GM12878 (cell line): ENCODE results near the gene HUS1B. TPM values are rescaled to one million over a fixed set of nuclear protein-coding genes. Genes with fewer than 3 reads are reported as not detected.

ENCODE experiments used
- ATAC-seq: fragments of 200-7000 bp; cut with Tn5 transposase; 3 replicates; pipeline ENCODE4 v1.9.1; 2020; ENCODE audit warnings: mild to moderate bottlenecking, moderate library complexity
- BruUV-seq: library from RNA; stranded (reverse); fragments of 400-500 nt; replicated peaks from 2 replicates; lab custom pipeline; 2021; lab: Mats Ljungman, UMichigan
- CTCF ChIA-PET: fragments of 300-600 bp; sonication (Branson Sonifier 250); formaldehyde crosslinking; extraction: SDS; loops from one replicate; lab custom pipeline; 2021; ENCODE audit warnings: inconsistent platforms; lab: Yijun Ruan, JAX
- POLR2A ChIA-PET: fragments of 350-600 bp; formaldehyde crosslinking; extraction: SDS; loops from one replicate; lab custom pipeline; 2021; ENCODE audit warnings: inconsistent platforms; lab: Charles Lee
- RAD21 ChIA-PET: fragments of 300-600 bp; sonication (Branson Sonifier 250); formaldehyde crosslinking; loops from one replicate; lab custom pipeline; 2023; ENCODE audit warnings: antibody characterized with exemption; ENCODE audit not compliant: unreplicated experiment; lab: Charles Lee
- SMC1A ChIA-PET: fragments of 300-600 bp; sonication (Branson Sonifier 250); formaldehyde crosslinking; loops from one replicate; lab custom pipeline; 2023; ENCODE audit not compliant: unreplicated experiment, uncharacterized antibody; lab: Charles Lee
- DNase-seq: peaks from one replicate; pipeline ENCODE4 v3.0.0-alpha.2; 2011; ENCODE audit warnings: low read depth, low spot score
- FAIRE-seq: peaks from 3 replicates; lab custom pipeline; 2011; peaks lifted over from hg19 to GRCh38; lab: Jason Lieb, UNC
- H2AFZ ChIP-seq: 2 replicates; pipeline ENCODE4 v1.6.0; 2011; ENCODE audit warnings: low read depth, low read length, control low read depth; ENCODE audit not compliant: control insufficient read depth
- H3K27ac ChIP-seq: 2 replicates; pipeline ENCODE4 v1.5.1; 2011; ENCODE audit warnings: control low read depth; ENCODE audit not compliant: control insufficient read depth, insufficient read depth
- H3K27me3 ChIP-seq, 2 experiments: replicated peaks in 1 of 2; 2 replicates each; pipeline versions ENCODE4 v1.6.0 to v1.6.1; 2011; ENCODE audit warnings: low read length in 1 of 2; ENCODE audit not compliant: control insufficient read depth in 2 of 2, insufficient read depth in 2 of 2
- H3K36me3 ChIP-seq, 2 experiments: 2 replicates each; pipeline ENCODE4 v1.5.1; 2011; ENCODE audit warnings: low read length in 1 of 2; ENCODE audit not compliant: control insufficient read depth in 2 of 2, insufficient read depth in 2 of 2
- H3K4me1 ChIP-seq: 2 replicates; pipeline ENCODE4 v1.6.1; 2011; ENCODE audit warnings: mild to moderate bottlenecking, low read length, moderate library complexity, mixed read lengths; ENCODE audit not compliant: control insufficient read depth, insufficient read depth
- H3K4me2 ChIP-seq: 2 replicates; pipeline ENCODE4 v1.6.0; 2011; ENCODE audit warnings: control low read depth; ENCODE audit not compliant: control insufficient read depth, insufficient read depth
- H3K4me3 ChIP-seq: fragments of 200-600 bp; sonication (generic); 2 replicates; pipeline ENCODE4 v1.5.1; 2016
- H3K79me2 ChIP-seq: 2 replicates; pipeline ENCODE4 v1.6.0; 2011; ENCODE audit warnings: low read length; ENCODE audit not compliant: control insufficient read depth, insufficient read depth
- H3K9ac ChIP-seq: 2 replicates; pipeline ENCODE4 v1.8.0; 2011; ENCODE audit warnings: low read length, control low read depth, mixed read lengths; ENCODE audit not compliant: control insufficient read depth, insufficient read depth
- H3K9me3 ChIP-seq: replicated peaks from 3 replicates; pipeline ENCODE4 v1.5.1; 2011; ENCODE audit warnings: mild to moderate bottlenecking, low read length; ENCODE audit not compliant: control insufficient read depth, insufficient read depth
- H4K20me1 ChIP-seq: 2 replicates; pipeline ENCODE4 v1.6.0; 2011; ENCODE audit not compliant: control insufficient read depth, insufficient read depth
- ASH2L ChIP-seq: fragments of 300-600, 200-600 bp; sonication (generic); IDR thresholded peaks from 2 replicates; pipeline ENCODE4 v1.6.1; 2017; ENCODE audit warnings: low read depth, mild to moderate bottlenecking, borderline replicate concordance
- CEBPB ChIP-seq, 2 experiments: fragments of 150-350 bp in 1 of 2; IDR thresholded peaks; 2 replicates each; pipeline ENCODE4 v1.6.1; 2012 to 2014; ENCODE audit warnings: low read depth in 2 of 2, low read length in 2 of 2, borderline replicate concordance in 1 of 2, inconsistent platforms in 1 of 2
- CHD2 ChIP-seq: IDR thresholded peaks from 2 replicates; pipeline ENCODE4 v1.6.1; 2011; ENCODE audit warnings: low read depth, low read length, improper control_type of control experiment, borderline replicate concordance
- FOXK2 ChIP-seq: fragments of 450-650 bp; IDR thresholded peaks from 2 replicates; pipeline ENCODE4 v1.6.1; 2017; ENCODE audit warnings: mild to moderate bottlenecking, moderate library complexity
- GABPA ChIP-seq: IDR thresholded peaks from 2 replicates; pipeline ENCODE4 v1.6.1; 2014; ENCODE audit warnings: antibody characterized with exemption, low read depth, mild to moderate bottlenecking, inconsistent platforms
- HDAC2 ChIP-seq: fragments of 200-600 bp; sonication (generic); IDR thresholded peaks from 2 replicates; pipeline ENCODE4 v1.6.1; 2017
- NR2C2 ChIP-seq: IDR thresholded peaks from 2 replicates; pipeline ENCODE4 v1.6.1; 2011; ENCODE audit warnings: borderline replicate concordance, low read depth; ENCODE audit not compliant: control insufficient read depth, insufficient read length
- PBX3 ChIP-seq: IDR thresholded peaks from 2 replicates; pipeline ENCODE4 v1.6.1; 2011; ENCODE audit warnings: mild to moderate bottlenecking, low read depth, low read length, moderate library complexity; ENCODE audit not compliant: insufficient replicate concordance
- RB1 ChIP-seq: fragments of 450-650 bp; formaldehyde crosslinking; IDR thresholded peaks from 2 replicates; pipeline ENCODE4 v1.6.1; 2017; ENCODE audit warnings: mild to moderate bottlenecking, borderline replicate concordance
- RFX5 ChIP-seq: IDR thresholded peaks from 2 replicates; pipeline ENCODE4 v1.6.1; 2011; ENCODE audit warnings: low read depth, low read length, improper control_type of control experiment
- SIN3A ChIP-seq: IDR thresholded peaks from 2 replicates; pipeline ENCODE4 v1.6.1; 2012; ENCODE audit warnings: low read depth, low read length, improper control_type of control experiment
- SUPT20H ChIP-seq: IDR thresholded peaks from 2 replicates; pipeline ENCODE4 v1.6.1; 2011; ENCODE audit warnings: low read depth, mild to moderate bottlenecking, low read length, moderate library complexity, borderline replicate concordance; ENCODE audit not compliant: control insufficient read depth
- SUZ12 ChIP-seq: fragments of 200-600 bp; sonication (generic); IDR thresholded peaks from one replicate; pipeline ENCODE4 v1.6.1; 2018; ENCODE audit warnings: antibody characterized with exemption, mild to moderate bottlenecking; ENCODE audit not compliant: unreplicated experiment
- ZNF217 ChIP-seq: fragments of 450-650 bp; IDR thresholded peaks from 2 replicates; pipeline ENCODE4 v1.6.1; 2017; ENCODE audit warnings: antibody characterized with exemption, mild to moderate bottlenecking
- ZNF592 ChIP-seq: fragments of 450-650 bp; IDR thresholded peaks from 2 replicates; pipeline ENCODE4 v1.6.1; 2017; ENCODE audit warnings: mild to moderate bottlenecking, moderate library complexity
- WGBS: methylation state at CpG from one replicate; pipeline ENCODE4 v1.1.6; 2016; ENCODE audit warnings: low lambda C conversion rate; ENCODE audit not compliant: insufficient replicate concordance, insufficient coverage; ENCODE audit errors: missing lambda C conversion rate; 5-methylcytosine and 5-hydroxymethylcytosine counted together
- in situ Hi-C: fragments of 300-500 bp; cut with MboI; formaldehyde crosslinking; loops from 9 replicates; pipeline ENCODE4 v1.14.3; 2018; ENCODE audit warnings: mixed read lengths
- intact Hi-C: fragments of 100-400 bp; cut with micrococcal nuclease; formaldehyde crosslinking; loops from one replicate; pipeline ENCODE4 v1.14.2; 2022; ENCODE audit not compliant: unreplicated experiment
- polyA plus RNA-seq, 11 experiments: library from polyadenylated mRNA; depleted of rRNA in 4 of 11; unstranded in 6 of 11; stranded (reverse) in 5 of 11; fragments of >200 nt; fragmentation: Nextera tagmentation in 4 of 11; fragmentation: Illumina TruSeq in 1 of 11; extraction: Ambion mirVana in 4 of 11; extraction: Trizol in 1 of 11; gene quantifications; 1 replicate in 1 of 11; 2 replicates in 10 of 11; pipeline versions ENCODE4 v1.2.1 to v1.2.3, GENCODE V29; 2011 to 2016; ENCODE audit warnings: inconsistent platforms in 2 of 11, missing spikeins in 2 of 11, low read depth in 1 of 11
- total RNA-seq, 4 experiments: library from RNA; depleted of rRNA in 3 of 4; stranded (reverse); fragments of >200 nt in 3 of 4; fragmentation: Illumina TruSeq in 1 of 4; extraction: Trizol in 1 of 4; gene quantifications; 2 replicates each; pipeline versions ENCODE4 v1.2.1 to v1.2.3, GENCODE V29; 2013 to 2021

HUS1B gene
- total and polyA plus RNA-seq, 10 of the 15 experiments (the other 5 are each of a cell fraction or from before 2014, with no cell fraction given): 0.11 to 1.3 (median 0.68) TPM; not detected in 3

GRCh38 chr6:677919-678318 lies 21.0 kb upstream of the HUS1B start:
- no peak overlapping the region for H3K4me3 ChIP-seq
- peaks cover 0 to 4% of the 10 kb centered on the region in 2 experiments; a peak in 1 of 4 replicates for H3K36me3 ChIP-seq
- H3K27me3 ChIP-seq: no peaks in the 10 kb centered on the region
- H3K4me1 ChIP-seq: no peaks in the 10 kb centered on the region
- ATAC-seq (no peak), DNase-seq (no peak), FAIRE-seq (no peak)
- H3K27ac ChIP-seq: no peak overlapping the region
- TF ChIP-seq ZNF592 (no peak), ZNF217 (no peak), NR2C2 (no peak), SIN3A (no peak), GABPA (no peak), ASH2L (no peak), SUZ12 (no peak), HDAC2 (no peak), RB1 (no peak), RFX5 (no peak), PBX3 (no peak), FOXK2 (no peak), CEBPB (IDR thresholded peaks at IDR 0.05; ENCODE audit: borderline replicate concordance in 1 of 2, low read depth in 2 of 2, low read length in 2 of 2) (no peak), CHD2 (no peak), SUPT20H (no peak)
- H4K20me1 ChIP-seq: no peaks in the 10 kb centered on the region
- peaks cover 6% of the 10 kb centered on the region for H3K79me2 ChIP-seq
- RAD21 ChIA-PET: no interaction called here
- WGBS: 93% methylated on average over 4 of the region's 4 CpGs
- POLR2A ChIA-PET: no interaction called here
- BruUV-seq: no TSS peak
- CTCF ChIA-PET: no interaction called here
- no peak overlapping the region for H3K4me2 ChIP-seq
- in situ Hi-C loops (no loop called here), intact Hi-C loops (no loop called here)
- SMC1A ChIA-PET: interaction anchor here (1.6 kb wide), 1 partner anchor 14 kb away, joined by 3 read pairs; no protein-coding TSS in a partner anchor
- H2AFZ ChIP-seq: no peak overlapping the region
- H3K9ac ChIP-seq: no peak overlapping the region
- no peaks in the 10 kb centered on the region for H3K9me3 ChIP-seq
